Activated CD4-positive, alpha-beta memory T cell treated with anti-CD3 and anti-CD28 coated beads, Interleukin-2, amount 10 ng/mL, durations not matched to agents 7 days and 5 days (primary cell): ENCODE measurements around the gene CEACAM21. TPM values are rescaled to one million over a fixed set of nuclear protein-coding genes. Genes with fewer than 3 reads are reported as not detected.

Experiments used
- CTCF ChIA-PET: fragments of 350-600 bp; sonication (Branson Sonifier 250); formaldehyde crosslinking; loops from one replicate; lab custom pipeline; 2021; ENCODE audit warnings: antibody characterized with exemption, inconsistent platforms; lab: Charles Lee
- POLR2A ChIA-PET: fragments of 350-600 bp; sonication (Branson Sonifier 250); formaldehyde crosslinking; loops from one replicate; lab custom pipeline; 2021; ENCODE audit warnings: antibody characterized with exemption; lab: Charles Lee
- DNase-seq: peaks from one replicate; pipeline ENCODE4 v3.0.0-alpha.2; 2020
- H3K27ac Mint-ChIP-seq: one replicate; pipeline ENCODE4 v1.8.0; 2021; ENCODE audit warnings: mild to moderate bottlenecking, mixed read lengths
- H3K27me3 Mint-ChIP-seq: one replicate; pipeline ENCODE4 v1.8.0; 2021; ENCODE audit warnings: mixed read lengths
- H3K36me3 Mint-ChIP-seq: one replicate; pipeline ENCODE4 v1.8.0; 2021; ENCODE audit warnings: low read depth, mixed read lengths
- H3K4me1 Mint-ChIP-seq: one replicate; pipeline ENCODE4 v1.8.0; 2021; ENCODE audit warnings: mixed read lengths
- H3K4me3 Mint-ChIP-seq: one replicate; pipeline ENCODE4 v1.8.0; 2021; ENCODE audit warnings: mild to moderate bottlenecking, mixed read lengths
- H3K9me3 Mint-ChIP-seq: one replicate; pipeline ENCODE4 v1.8.0; 2021; ENCODE audit warnings: mixed read lengths
- total RNA-seq, 2 experiments: library from RNA; stranded (reverse); gene quantifications; one replicate each; pipeline ENCODE4 v1.2.3, GENCODE V29; 2021

CEACAM21 gene
- total RNA-seq, 2 experiments from 2014 or later = 77.0 to 77.8 TPM

- CTCF ChIA-PET = interaction anchor here (0.8 to 15.4 kb wide), 7 partner anchors 9 to 90 kb away, joined by 3 to 193 read pairs (median 10); no protein-coding TSS in a partner anchor
- Mint-ChIP-seq H3K4me3 (no peak overlapping the region), H3K4me1 (peaks cover 43% of the 10 kb centered on the region), H3K27ac (no peak overlapping the region), H3K27me3 (no peaks in the 10 kb centered on the region), H3K9me3 (no peaks in the 10 kb centered on the region), H3K36me3 (no peaks in the 10 kb centered on the region)
- POLR2A ChIA-PET = interaction anchor here (1.2 to 3.1 kb wide), 3 partner anchors 9 to 20 kb away, joined by 3 to 15 read pairs (median 5); no protein-coding TSS in a partner anchor
- DNase-seq = no peak
Observed at GRCh38 chr19:41540041-41540695, 35.8 kb upstream of the CEACAM21 start.

GRCh38 chr19:41541990-41542584 is 33.9 kb upstream of the CEACAM21 start:
- ChIA-PET CTCF (interaction anchor here (0.9 to 15.4 kb wide), 15 partner anchors 8 to 102 kb away, joined by 3 to 193 read pairs (median 5); partner anchors contain the start of genes CEACAM21 and DMAC2), POLR2A (interaction anchor here (0.9 to 1.4 kb wide), 3 partner anchors 22 to 29 kb away, joined by 3 to 12 read pairs (median 5); no protein-coding TSS in a partner anchor)
- Mint-ChIP-seq H3K27me3 (no peaks in the 10 kb centered on the region), H3K27ac (peak overlapping the region; percentile 8), H3K36me3 (no peaks in the 10 kb centered on the region), H3K4me1 (peaks cover 58% of the 10 kb centered on the region), H3K4me3 (peak overlapping the region; percentile 18), H3K9me3 (no peaks in the 10 kb centered on the region)
- peak; percentile 86 for DNase-seq

- no peaks in the 10 kb centered on the region for H3K27me3 Mint-ChIP-seq
- peak overlapping the region; percentile 8 for H3K27ac Mint-ChIP-seq
- CTCF ChIA-PET = interaction anchor here (0.6 to 15.4 kb wide), 15 partner anchors 8 to 103 kb away, joined by 3 to 193 read pairs (median 5); partner anchors contain the start of genes CEACAM21 and DMAC2
- no peaks in the 10 kb centered on the region for H3K9me3 Mint-ChIP-seq
- H3K4me3 Mint-ChIP-seq = no peak overlapping the region
- peaks cover 63% of the 10 kb centered on the region for H3K4me1 Mint-ChIP-seq
- no peak for DNase-seq
- POLR2A ChIA-PET = interaction anchor here (0.6 to 1.4 kb wide), 5 partner anchors 10 to 29 kb away, joined by 3 to 12 read pairs (median 5); no protein-coding TSS in a partner anchor
- no peaks in the 10 kb centered on the region for H3K36me3 Mint-ChIP-seq
Observed at GRCh38 chr19:41542622-41543021, 33.3 kb upstream of the CEACAM21 start.

GRCh38 chr19:41543582-41543981 is 32.4 kb upstream of the CEACAM21 start:
- Mint-ChIP-seq H3K27me3 (no peaks in the 10 kb centered on the region), H3K4me3 (no peak overlapping the region), H3K4me1 (peaks cover 69% of the 10 kb centered on the region), H3K27ac (peak overlapping the region; percentile 96), H3K36me3 (no peaks in the 10 kb centered on the region), H3K9me3 (no peaks in the 10 kb centered on the region)
- POLR2A ChIA-PET = interaction anchor here (1.7 to 7.6 kb wide), 2 partner anchors 11 to 14 kb away, joined by 4 to 173 read pairs; no protein-coding TSS in a partner anchor
- DNase-seq = no peak
- CTCF ChIA-PET = interaction anchor here (0.8 to 15.4 kb wide), 7 partner anchors 12 to 56 kb away, joined by 3 to 193 read pairs (median 4); no protein-coding TSS in a partner anchor

GRCh38 chr19:41545547-41545946 is 30.4 kb upstream of the CEACAM21 start:
- Mint-ChIP-seq H3K27me3 (no peaks in the 10 kb centered on the region), H3K9me3 (no peaks in the 10 kb centered on the region), H3K4me1 (peaks cover 68% of the 10 kb centered on the region), H3K27ac (peak overlapping the region; percentile 96), H3K36me3 (peaks cover 13% of the 10 kb centered on the region), H3K4me3 (peak overlapping the region; percentile 87)
- POLR2A ChIA-PET = interaction anchor here (1.2 to 7.6 kb wide), 8 partner anchors 11 to 193 kb away, joined by 4 to 173 read pairs (median 12); partner anchors contain the start of gene DMAC2
- no peak for DNase-seq
- CTCF ChIA-PET = interaction anchor here (0.7 to 15.4 kb wide), 6 partner anchors 9 to 97 kb away, joined by 3 to 193 read pairs (median 4); no protein-coding TSS in a partner anchor

- peak; percentile 65 for DNase-seq
- H3K9me3 Mint-ChIP-seq = no peaks in the 10 kb centered on the region
- peak overlapping the region; percentile 96 for H3K27ac Mint-ChIP-seq
- peaks cover 20% of the 10 kb centered on the region for H3K36me3 Mint-ChIP-seq
- no peaks in the 10 kb centered on the region for H3K27me3 Mint-ChIP-seq
- H3K4me3 Mint-ChIP-seq = peak overlapping the region; percentile 87
- H3K4me1 Mint-ChIP-seq = peaks cover 68% of the 10 kb centered on the region
- CTCF ChIA-PET = interaction anchor here (0.7 to 15.4 kb wide), 5 partner anchors 8 to 98 kb away, joined by 3 to 193 read pairs (median 6); no protein-coding TSS in a partner anchor
- POLR2A ChIA-PET = interaction anchor here (0.6 to 7.6 kb wide), 11 partner anchors 12 to 768 kb away, joined by 3 to 173 read pairs (median 7); partner anchors contain the start of genes DMAC2 and HNRNPUL1
Observed at GRCh38 chr19:41546386-41546789, 29.6 kb upstream of the CEACAM21 start.

GRCh38 chr19:41546961-41547360 is 29.0 kb upstream of the CEACAM21 start:
- no peaks in the 10 kb centered on the region for H3K27me3 Mint-ChIP-seq
- peak overlapping the region; percentile 87 for H3K4me3 Mint-ChIP-seq
- peaks cover 26% of the 10 kb centered on the region for H3K36me3 Mint-ChIP-seq
- ChIA-PET POLR2A (interaction anchor here (0.6 to 7.6 kb wide), 11 partner anchors 11 to 768 kb away, joined by 3 to 173 read pairs (median 7); partner anchors contain the start of genes DMAC2 and HNRNPUL1), CTCF (interaction anchor here (0.7 to 15.4 kb wide), 5 partner anchors 8 to 194 kb away, joined by 3 to 193 read pairs (median 6); no protein-coding TSS in a partner anchor)
- peak overlapping the region; percentile 96 for H3K27ac Mint-ChIP-seq
- H3K4me1 Mint-ChIP-seq = peaks cover 68% of the 10 kb centered on the region
- no peaks in the 10 kb centered on the region for H3K9me3 Mint-ChIP-seq
- no peak for DNase-seq

GRCh38 chr19:41547569-41547968 is 28.4 kb upstream of the CEACAM21 start:
- no peak for DNase-seq
- Mint-ChIP-seq H3K4me3 (peak overlapping the region; percentile 25), H3K9me3 (no peaks in the 10 kb centered on the region), H3K4me1 (peaks cover 63% of the 10 kb centered on the region), H3K27me3 (no peaks in the 10 kb centered on the region), H3K36me3 (peaks cover 32% of the 10 kb centered on the region), H3K27ac (peak overlapping the region; percentile 96)
- ChIA-PET POLR2A (interaction anchor here (0.9 to 7.6 kb wide), 8 partner anchors 10 to 337 kb away, joined by 3 to 173 read pairs (median 17); partner anchors contain the start of gene HNRNPUL1), CTCF (interaction anchor here (0.6 to 15.4 kb wide), 3 partner anchors 19 to 112 kb away, joined by 3 to 193 read pairs (median 6); no protein-coding TSS in a partner anchor)

- Mint-ChIP-seq H3K36me3 (peaks cover 37% of the 10 kb centered on the region), H3K4me3 (peak overlapping the region; percentile 56), H3K4me1 (peaks cover 63% of the 10 kb centered on the region), H3K27ac (peak overlapping the region; percentile 99), H3K9me3 (no peaks in the 10 kb centered on the region), H3K27me3 (no peaks in the 10 kb centered on the region)
- no peak for DNase-seq
- ChIA-PET POLR2A (interaction anchor here (1.6 to 7.6 kb wide), 9 partner anchors 10 to 283 kb away, joined by 7 to 173 read pairs (median 16); partner anchors contain the start of genes CEACAM21 and HNRNPUL1), CTCF (interaction anchor here (0.6 to 15.4 kb wide), 4 partner anchors 16 to 113 kb away, joined by 3 to 193 read pairs (median 4); no protein-coding TSS in a partner anchor)
Observed at GRCh38 chr19:41548047-41548446, 27.9 kb upstream of the CEACAM21 start.

- peak; percentile 88 for DNase-seq
- Mint-ChIP-seq H3K27ac (peak overlapping the region; percentile 99), H3K9me3 (peaks cover 2% of the 10 kb centered on the region), H3K36me3 (peaks cover 48% of the 10 kb centered on the region), H3K4me3 (peak overlapping the region; percentile 99), H3K4me1 (peaks cover 62% of the 10 kb centered on the region), H3K27me3 (no peaks in the 10 kb centered on the region)
- POLR2A ChIA-PET = interaction anchor here (0.6 to 7.6 kb wide), 19 partner anchors 9 to 322 kb away, joined by 3 to 173 read pairs (median 10); partner anchors contain the start of genes B3GNT8, CEACAM21 and HNRNPUL1
- CTCF ChIA-PET = interaction anchor here (1.0 to 15.4 kb wide), 6 partner anchors 9 to 110 kb away, joined by 3 to 193 read pairs (median 4); no protein-coding TSS in a partner anchor
Observed at GRCh38 chr19:41548954-41549688, 26.8 kb upstream of the CEACAM21 start.

- Mint-ChIP-seq H3K27me3 (no peaks in the 10 kb centered on the region), H3K9me3 (peaks cover 2% of the 10 kb centered on the region), H3K4me3 (peak overlapping the region; percentile 99), H3K36me3 (peaks cover 55% of the 10 kb centered on the region), H3K4me1 (peaks cover 61% of the 10 kb centered on the region), H3K27ac (peak overlapping the region; percentile 99)
- ChIA-PET CTCF (interaction anchor here (1.2 to 15.4 kb wide), 3 partner anchors 17 to 22 kb away, joined by 5 to 193 read pairs (median 6); no protein-coding TSS in a partner anchor), POLR2A (interaction anchor here (0.6 to 7.6 kb wide), 15 partner anchors 8 to 323 kb away, joined by 3 to 173 read pairs (median 11); partner anchors contain the start of genes CEACAM21 and HNRNPUL1)
- DNase-seq = no peak
Observed at GRCh38 chr19:41549884-41550283, 26.1 kb upstream of the CEACAM21 start.
